OCI-LY7 (cell line): ENCODE results near the gene GSTO1. TPM values are rescaled to one million over a fixed set of nuclear protein-coding genes. Genes with fewer than 3 reads are reported as not detected.

Experiments
- BruUV-seq: library from RNA; stranded (reverse); fragments of 400-500 nt; replicated peaks from 2 replicates; lab custom pipeline; 2021; lab: Mats Ljungman, UMichigan
- CTCF ChIA-PET: fragments of 300-600 bp; sonication (Branson Sonifier 250); formaldehyde crosslinking; loops from one replicate; lab custom pipeline; 2022; ENCODE audit warnings: antibody characterized with exemption; ENCODE audit not compliant: unreplicated experiment; lab: Charles Lee
- POLR2A ChIA-PET: fragments of 300-600 bp; sonication (Branson Sonifier 250); formaldehyde crosslinking; loops from one replicate; lab custom pipeline; 2022; ENCODE audit warnings: antibody characterized with exemption; lab: Charles Lee
- DNase-seq: peaks from one replicate; pipeline ENCODE4 v3.0.0-alpha.2; 2015; ENCODE audit warnings: low spot score
- H2AFZ ChIP-seq: fragments of 200-600 bp; sonication (generic), shearing (Covaris generic); 2 replicates; pipeline ENCODE4 v1.6.1; 2014; ENCODE audit warnings: mild to moderate bottlenecking, antibody characterized with exemption, low read length, moderate library complexity
- H3K27ac ChIP-seq: fragments of 200-600 bp; sonication (generic); 2 replicates; pipeline ENCODE4 v1.5.1; 2014; ENCODE audit warnings: mixed run types, low read depth, mild to moderate bottlenecking, moderate library complexity, low read length, inconsistent platforms; ENCODE audit not compliant: poor library complexity, severe bottlenecking
- H3K36me3 ChIP-seq: fragments of 200-600 bp; sonication (generic); 2 replicates; pipeline ENCODE4 v1.6.1; 2014; ENCODE audit warnings: mild to moderate bottlenecking, antibody characterized with exemption, low read length, moderate library complexity, mixed read lengths; ENCODE audit not compliant: insufficient read depth
- H3K4me1 ChIP-seq: fragments of 200-600 bp; sonication (generic); 2 replicates; pipeline ENCODE4 v1.5.1; 2014; ENCODE audit warnings: mild to moderate bottlenecking, low read length; ENCODE audit not compliant: insufficient read depth, poor library complexity, severe bottlenecking
- H3K4me2 ChIP-seq: fragments of 200-600 bp; sonication (generic); 2 replicates; pipeline ENCODE4 v1.6.1; 2014; ENCODE audit warnings: mild to moderate bottlenecking, low read length
- H3K4me3 ChIP-seq: fragments of 200-600 bp; sonication (generic); 2 replicates; pipeline ENCODE4 v1.5.1; 2014; ENCODE audit warnings: mild to moderate bottlenecking, low read depth, low read length; ENCODE audit not compliant: poor library complexity, severe bottlenecking
- H3K79me2 ChIP-seq: fragments of 200-600 bp; sonication (generic); 2 replicates; pipeline ENCODE4 v1.6.1; 2016; ENCODE audit warnings: low read depth, mild to moderate bottlenecking, low read length, moderate library complexity, mixed read lengths; ENCODE audit not compliant: insufficient read depth
- H3K9me2 ChIP-seq: fragments of 200-600 bp; sonication (generic); 2 replicates; pipeline ENCODE4 v1.6.1; 2016; ENCODE audit warnings: mild to moderate bottlenecking, low read length, mixed read lengths; ENCODE audit not compliant: insufficient read depth
- H3K9me3 ChIP-seq: fragments of 200-600 bp; sonication (generic); 2 replicates; pipeline ENCODE4 v1.6.1; 2014; ENCODE audit warnings: mild to moderate bottlenecking, mixed run types, low read length, mixed read lengths
- H4K20me1 ChIP-seq: fragments of 200-600 bp; sonication (generic); 2 replicates; pipeline ENCODE4 v1.6.1; 2014; ENCODE audit warnings: mild to moderate bottlenecking, antibody characterized with exemption, low read length, moderate library complexity, mixed read lengths; ENCODE audit not compliant: insufficient read depth
- EZH2phosphoT487 ChIP-seq: fragments of 200-600 bp; sonication (generic); IDR thresholded peaks from 2 replicates; pipeline ENCODE4 v1.6.1; 2018; ENCODE audit warnings: low read depth, borderline replicate concordance, mild to moderate bottlenecking, mixed run types, antibody characterized with exemption, low read length, moderate library complexity, mixed read lengths
- intact Hi-C: fragments of 100-400 bp; cut with micrococcal nuclease; formaldehyde crosslinking; loops from one replicate; pipeline ENCODE4 v1.10.0; 2022; ENCODE audit not compliant: unreplicated experiment
- total RNA-seq, 2 experiments: library from RNA; depleted of rRNA in 1 of 2; stranded (reverse); fragments of >200 nt in 1 of 2; shearing (Covaris generic) in 1 of 2; gene quantifications; 2 replicates each; pipeline ENCODE4 v1.2.3, GENCODE V29; 2014 to 2022
- TF ChIP-seq, protein P1 (sequence below): fragments of 200-600 bp; sonication (generic); conservative IDR thresholded peaks from 2 replicates; pipeline ENCODE4 v1.5.1; 2014; ENCODE audit warnings: mild to moderate bottlenecking, antibody characterized with exemption, low read length, moderate library complexity, mixed read lengths

Gene GSTO1
- total RNA-seq, 2 experiments from 2014 or later: 1.7 to 27.4 TPM

DNA sequence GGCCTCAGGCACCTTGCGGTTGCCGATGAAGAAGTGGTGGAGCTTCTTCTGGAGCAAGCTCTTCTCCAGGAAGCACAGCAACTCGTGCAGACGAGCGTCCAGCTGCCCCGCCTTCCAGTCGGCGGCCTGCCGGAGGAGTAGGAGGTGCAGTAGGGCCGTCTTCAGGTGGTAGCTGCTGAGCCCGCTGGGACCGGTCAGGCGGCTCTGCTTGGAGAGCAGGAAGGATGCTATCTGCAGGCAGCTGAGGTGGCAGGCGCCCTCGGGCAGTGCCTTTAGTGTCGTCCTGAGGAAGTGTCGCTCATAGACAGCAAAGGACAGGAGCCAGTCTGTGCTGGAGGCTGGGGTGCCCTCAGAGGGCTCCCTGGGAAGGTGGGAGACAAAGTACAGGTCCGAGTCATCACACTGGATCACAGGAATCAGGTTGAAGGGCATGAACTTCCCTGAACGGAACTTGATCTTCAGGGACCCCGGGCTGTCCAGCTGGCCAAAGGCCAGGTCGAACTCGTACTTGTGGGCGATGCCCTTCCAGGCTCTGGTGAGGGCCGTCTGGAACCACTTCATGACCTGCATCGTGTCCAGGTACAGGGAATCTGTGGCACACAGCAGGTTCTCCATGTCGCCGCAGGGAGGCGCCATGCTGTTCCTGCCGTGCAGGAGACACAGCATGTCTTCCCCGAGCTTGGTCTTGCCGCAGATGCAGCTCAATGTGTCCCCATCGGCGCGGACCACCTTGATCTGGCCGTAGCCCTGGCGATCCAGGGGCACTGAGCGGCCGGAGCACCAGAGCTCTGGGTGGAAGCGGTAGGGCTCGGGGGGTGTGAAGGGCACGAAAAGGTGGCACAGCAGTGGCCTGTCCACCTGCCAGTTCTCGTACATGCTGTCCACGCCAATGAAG is 60.1 kb downstream of the GSTO1 start:
- Histone ChIP-seq H3K9me3 (no peaks in the 10 kb centered on the region), H3K79me2 (peaks cover 31% of the 10 kb centered on the region; the same call in 1 of the 2 replicates), H3K4me3 (no peak overlapping the region), H3K9me2 (no peaks in the 10 kb centered on the region), H2AFZ (no peak overlapping the region), H3K36me3 (peaks cover 61% of the 10 kb centered on the region), H3K27ac (no peak overlapping the region), H3K4me1 (peaks cover 29% of the 10 kb centered on the region), H4K20me1 (peaks cover 21% of the 10 kb centered on the region), H3K4me2 (no peak overlapping the region)
- no peak for DNase-seq
- no TSS peak for BruUV-seq
- ChIA-PET CTCF (interaction anchor here (1.2 to 1.4 kb wide), 2 partner anchors 8 to 9 kb away, joined by 4 read pairs; no protein-coding TSS in a partner anchor), POLR2A (interaction anchor here (1.4 kb wide), 1 partner anchor 48 kb away, joined by 4 read pairs; no protein-coding TSS in a partner anchor)
- TF ChIP-seq EZH2phosphoT487: no peak
- TF ChIP-seq, protein P1, sequence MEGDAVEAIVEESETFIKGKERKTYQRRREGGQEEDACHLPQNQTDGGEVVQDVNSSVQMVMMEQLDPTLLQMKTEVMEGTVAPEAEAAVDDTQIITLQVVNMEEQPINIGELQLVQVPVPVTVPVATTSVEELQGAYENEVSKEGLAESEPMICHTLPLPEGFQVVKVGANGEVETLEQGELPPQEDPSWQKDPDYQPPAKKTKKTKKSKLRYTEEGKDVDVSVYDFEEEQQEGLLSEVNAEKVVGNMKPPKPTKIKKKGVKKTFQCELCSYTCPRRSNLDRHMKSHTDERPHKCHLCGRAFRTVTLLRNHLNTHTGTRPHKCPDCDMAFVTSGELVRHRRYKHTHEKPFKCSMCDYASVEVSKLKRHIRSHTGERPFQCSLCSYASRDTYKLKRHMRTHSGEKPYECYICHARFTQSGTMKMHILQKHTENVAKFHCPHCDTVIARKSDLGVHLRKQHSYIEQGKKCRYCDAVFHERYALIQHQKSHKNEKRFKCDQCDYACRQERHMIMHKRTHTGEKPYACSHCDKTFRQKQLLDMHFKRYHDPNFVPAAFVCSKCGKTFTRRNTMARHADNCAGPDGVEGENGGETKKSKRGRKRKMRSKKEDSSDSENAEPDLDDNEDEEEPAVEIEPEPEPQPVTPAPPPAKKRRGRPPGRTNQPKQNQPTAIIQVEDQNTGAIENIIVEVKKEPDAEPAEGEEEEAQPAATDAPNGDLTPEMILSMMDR: no peak
- intact Hi-C loops: no loop called here

DNA sequence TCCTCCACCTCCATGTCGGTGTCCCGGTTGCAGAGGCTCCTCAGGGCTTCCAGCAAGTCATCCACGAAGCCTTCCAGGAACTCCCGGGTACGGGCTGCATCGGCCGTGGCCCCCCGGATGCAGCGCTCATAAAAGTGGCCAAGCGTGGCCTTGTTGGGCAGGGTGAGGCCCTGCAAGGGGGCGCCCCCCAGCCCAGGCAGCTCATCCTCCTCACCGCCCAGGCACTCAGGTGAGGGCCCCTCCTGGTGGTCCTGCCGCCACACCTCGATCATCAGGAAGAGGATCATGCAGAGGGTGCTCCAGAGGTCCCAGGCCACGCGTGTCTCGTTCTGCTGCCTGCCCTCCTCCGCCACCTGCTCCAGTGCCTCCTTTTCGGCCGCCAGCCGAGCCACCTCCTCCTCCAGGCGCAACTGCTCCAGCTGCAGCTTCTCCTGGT is 60.8 kb downstream of the GSTO1 start:
- H4K20me1 ChIP-seq: peaks cover 25% of the 10 kb centered on the region

More for the DNA sequence above, 60.8 kb downstream of the GSTO1 start:
- no peak overlapping the region for H3K4me2 ChIP-seq
- no peak for DNase-seq
- H3K27ac ChIP-seq: no peak overlapping the region
- intact Hi-C loops: no loop called here
- H2AFZ ChIP-seq: no peak overlapping the region
- no peak for TF ChIP-seq EZH2phosphoT487
- TF ChIP-seq, protein P1: no peak
- H3K9me3 ChIP-seq: no peaks in the 10 kb centered on the region
- H3K36me3 ChIP-seq: peaks cover 54% of the 10 kb centered on the region
- no peak overlapping the region for H3K4me3 ChIP-seq
- peaks cover 38% of the 10 kb centered on the region; the same call in 1 of the 2 replicates for H3K79me2 ChIP-seq
- BruUV-seq: no TSS peak
- H3K4me1 ChIP-seq: peaks cover 34% of the 10 kb centered on the region
- ChIA-PET POLR2A (interaction anchor here (3.2 kb wide), 1 partner anchor 22 kb away, joined by 16 read pairs; the partner anchor contains the start of gene ITPRIP), CTCF (interaction anchor here (0.6 to 1.4 kb wide), 2 partner anchors 9 to 10 kb away, joined by 3 to 4 read pairs; no protein-coding TSS in a partner anchor)
- H3K9me2 ChIP-seq: no peaks in the 10 kb centered on the region
